ENCODE measurements around the gene UBE2D4. TPM values are rescaled to one million over a fixed set of nuclear protein-coding genes. Genes with fewer than 3 reads are reported as not detected.
A peak's percentile ranks its signal among the peaks of the same experiment; 100 is the strongest.
"Not testable (repeated sequence)": the region's sequence is repeated elsewhere in the genome, so short reads cannot be mapped to it uniquely, and the experiment has no call there.

Gene UBE2D4
- total RNA-seq, 2 donors from 2014 or later = 3.0 to 8.3 TPM

- not testable (repeated sequence) for H3K27me3 Mint-ChIP-seq; H3K36me3 Mint-ChIP-seq (ENCODE audit: low read depth); H3K9me3 Mint-ChIP-seq; H3K27ac Mint-ChIP-seq; H3K4me3 Mint-ChIP-seq; ATAC-seq (replicated peaks)
- H3K4me1 Mint-ChIP-seq = peaks cover 19% of the 10 kb centered on the region
Measured at GRCh38 chr7:43898571-43898970, 27.7 kb upstream of the UBE2D4 start.

GRCh38 chr7:43902542-43903054 lies 23.6 kb upstream of the UBE2D4 start:
- no peak for ATAC-seq (replicated peaks)
- Mint-ChIP-seq H3K4me3 (no peak overlapping the region), H3K9me3 (no peaks in the 10 kb centered on the region), H3K4me1 (peaks cover 20% of the 10 kb centered on the region), H3K27me3 (no peaks in the 10 kb centered on the region), H3K36me3 (ENCODE audit: low read depth) (no peaks in the 10 kb centered on the region), H3K27ac (peak overlapping the region; percentile 18)

GRCh38 chr7:43904533-43905208 lies 21.6 kb upstream of the UBE2D4 start:
- Mint-ChIP-seq H3K4me1 (peaks cover 20% of the 10 kb centered on the region), H3K4me3 (peak overlapping the region; percentile 81), H3K27me3 (no peaks in the 10 kb centered on the region), H3K27ac (no peak overlapping the region), H3K9me3 (no peaks in the 10 kb centered on the region), H3K36me3 (ENCODE audit: low read depth) (no peaks in the 10 kb centered on the region)
- ATAC-seq (replicated peaks) = peak; percentile 73

DNA sequence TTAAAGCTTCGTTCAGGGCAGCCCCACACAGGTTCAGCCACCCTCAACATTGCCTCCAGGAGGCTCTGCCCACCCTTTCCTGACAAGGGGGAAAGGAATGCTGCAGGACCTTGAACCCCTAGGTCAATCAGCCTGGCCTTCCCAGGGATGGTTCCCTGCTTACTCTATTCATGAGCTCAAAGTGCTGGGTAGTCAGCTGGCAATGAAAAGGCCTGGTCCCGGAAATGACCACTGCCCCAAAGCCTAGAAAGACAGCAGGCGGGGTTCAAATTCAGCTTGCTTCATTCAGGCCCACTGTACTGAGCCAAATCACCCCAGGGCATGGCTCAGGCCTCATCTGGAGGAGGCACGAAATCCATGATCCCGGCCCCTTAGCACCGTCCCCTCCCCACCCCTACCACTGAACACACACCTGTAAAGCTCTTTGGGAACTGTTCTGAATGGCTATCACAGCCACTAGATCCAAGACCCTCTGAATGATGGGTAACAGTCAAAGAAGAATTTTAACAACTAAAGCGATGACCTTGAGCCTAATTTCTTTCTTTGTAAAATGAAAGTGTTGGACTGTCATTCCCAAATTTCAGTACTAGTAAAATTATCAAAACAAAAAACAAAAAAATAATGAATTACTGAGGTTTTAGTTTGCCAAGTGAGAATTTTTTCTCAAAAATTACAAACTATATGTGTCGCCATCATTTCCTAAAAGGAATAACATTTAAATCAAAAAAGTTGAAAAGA lies 20.9 kb upstream of the UBE2D4 start:
- no peaks in the 10 kb centered on the region for H3K36me3 Mint-ChIP-seq (ENCODE audit: low read depth)
- H3K9me3 Mint-ChIP-seq = no peaks in the 10 kb centered on the region
- peak overlapping the region; percentile 81 for H3K4me3 Mint-ChIP-seq
- no peaks in the 10 kb centered on the region for H3K27me3 Mint-ChIP-seq
- peak overlapping the region; percentile 91 for H3K27ac Mint-ChIP-seq
- H3K4me1 Mint-ChIP-seq = peaks cover 20% of the 10 kb centered on the region
- no peak for ATAC-seq (replicated peaks)

- H3K4me3 Mint-ChIP-seq = peak overlapping the region; percentile 81
- H3K36me3 Mint-ChIP-seq (ENCODE audit: low read depth) = no peaks in the 10 kb centered on the region
- peaks cover 20% of the 10 kb centered on the region for H3K4me1 Mint-ChIP-seq
- H3K27ac Mint-ChIP-seq = peak overlapping the region; percentile 91
- peak; percentile 44 for ATAC-seq (replicated peaks)
- no peaks in the 10 kb centered on the region for H3K9me3 Mint-ChIP-seq
- H3K27me3 Mint-ChIP-seq = no peaks in the 10 kb centered on the region
Measured at GRCh38 chr7:43905956-43906330, 20.3 kb upstream of the UBE2D4 start.

DNA sequence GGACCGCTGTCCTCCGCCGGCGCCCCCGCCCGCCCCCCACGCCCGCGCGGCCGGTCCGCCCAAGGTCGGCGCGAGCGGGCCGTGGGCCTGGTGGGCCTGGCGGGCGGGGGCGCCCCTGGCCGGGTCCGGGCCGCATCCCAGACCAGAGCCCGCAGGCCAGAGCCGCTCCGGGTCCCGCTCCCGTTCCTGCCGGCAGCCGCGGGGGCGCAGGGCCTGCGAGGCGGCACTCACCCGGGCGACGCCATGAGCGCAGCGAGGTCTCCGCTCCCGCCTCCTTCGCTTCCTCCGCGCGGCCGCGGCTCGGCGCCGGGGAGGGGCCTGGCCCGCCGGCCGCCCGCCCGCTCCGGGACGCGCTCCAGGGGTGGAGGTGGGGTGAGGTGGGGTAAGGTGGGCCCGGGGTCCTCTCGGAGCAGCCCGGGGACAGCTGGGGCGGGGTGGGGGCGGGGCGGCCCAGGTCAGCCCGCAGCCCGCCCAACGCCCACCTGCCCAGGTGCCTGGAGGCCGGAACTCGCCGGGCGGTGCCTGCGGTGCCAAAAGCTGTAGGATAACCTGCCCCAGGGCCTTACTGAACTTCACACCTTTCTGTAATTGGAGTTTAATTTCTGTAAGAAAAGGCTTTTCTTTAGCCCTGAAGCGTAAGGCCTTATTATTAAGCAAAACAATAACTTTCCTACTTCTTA lies 19.8 kb upstream of the UBE2D4 start, which contains the start of gene URGCP:
Gene URGCP, minus strand, starts transcription at position 266 of the 680 bp plus-strand sequence. Its CDS starts 21 bp downstream, at position 245.
- peaks cover 20% of the 10 kb centered on the region for H3K4me1 Mint-ChIP-seq
- H3K27me3 Mint-ChIP-seq = no peaks in the 10 kb centered on the region
- H3K36me3 Mint-ChIP-seq (ENCODE audit: low read depth) = no peaks in the 10 kb centered on the region
- ATAC-seq (replicated peaks) = peak; percentile 84
- peak within 1 kb of the TSS; percentile 91 for H3K27ac Mint-ChIP-seq
- peak within 1 kb of the TSS; percentile 81 for H3K4me3 Mint-ChIP-seq
- H3K9me3 Mint-ChIP-seq = no peaks in the 10 kb centered on the region

- Mint-ChIP-seq H3K9me3 (no peaks in the 10 kb centered on the region), H3K27ac (no peak overlapping the region), H3K4me1 (no peaks in the 10 kb centered on the region), H3K4me3 (no peak overlapping the region), H3K36me3 (ENCODE audit: low read depth) (no peaks in the 10 kb centered on the region), H3K27me3 (no peaks in the 10 kb centered on the region)
- ATAC-seq (replicated peaks) = no peak
Measured at GRCh38 chr7:43914795-43915194, 11.4 kb upstream of the UBE2D4 start.

- no peaks in the 10 kb centered on the region for H3K36me3 Mint-ChIP-seq (ENCODE audit: low read depth)
- ATAC-seq (replicated peaks) = no peak
- no peaks in the 10 kb centered on the region for H3K4me1 Mint-ChIP-seq
- no peaks in the 10 kb centered on the region for H3K9me3 Mint-ChIP-seq
- no peak overlapping the region for H3K4me3 Mint-ChIP-seq
- H3K27me3 Mint-ChIP-seq = no peaks in the 10 kb centered on the region
- H3K27ac Mint-ChIP-seq = no peak overlapping the region
Measured at GRCh38 chr7:43915907-43916306, 10.3 kb upstream of the UBE2D4 start.

GRCh38 chr7:43921423-43921822 lies 4.8 kb upstream of the UBE2D4 start:
- Mint-ChIP-seq H3K9me3 (no peaks in the 10 kb centered on the region), H3K36me3 (ENCODE audit: low read depth) (peaks cover 6% of the 10 kb centered on the region), H3K27me3 (no peaks in the 10 kb centered on the region), H3K4me1 (peaks cover 18% of the 10 kb centered on the region), H3K27ac (no peak overlapping the region), H3K4me3 (no peak overlapping the region)
- ATAC-seq (replicated peaks) = no peak

DNA sequence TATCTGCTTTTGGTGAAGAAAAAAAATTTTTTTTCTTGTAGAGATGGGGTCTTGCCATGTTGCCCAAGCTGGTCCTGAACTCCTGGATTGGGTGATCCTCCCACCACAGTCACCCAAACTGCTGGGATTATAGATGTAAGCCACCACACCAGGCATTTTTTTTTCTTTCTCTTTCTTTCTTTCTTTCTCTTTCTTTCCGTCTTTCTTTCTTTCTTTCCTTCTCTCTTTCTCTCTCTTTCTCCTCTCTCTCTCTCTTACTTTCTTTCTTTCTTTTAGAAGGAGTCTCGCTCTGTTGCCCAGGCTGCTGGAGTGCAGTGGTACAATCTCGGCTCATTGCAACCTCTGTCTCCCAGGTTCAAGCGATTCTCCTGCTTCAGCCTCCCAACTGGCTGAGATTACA lies 3.5 kb upstream of the UBE2D4 start:
- H3K27ac Mint-ChIP-seq = no peak overlapping the region
- ATAC-seq (replicated peaks) = no peak
- no peaks in the 10 kb centered on the region for H3K9me3 Mint-ChIP-seq
- H3K27me3 Mint-ChIP-seq = no peaks in the 10 kb centered on the region
- H3K4me1 Mint-ChIP-seq = peaks cover 18% of the 10 kb centered on the region
- H3K36me3 Mint-ChIP-seq (ENCODE audit: low read depth) = peaks cover 6% of the 10 kb centered on the region
- no peak overlapping the region for H3K4me3 Mint-ChIP-seq

DNA sequence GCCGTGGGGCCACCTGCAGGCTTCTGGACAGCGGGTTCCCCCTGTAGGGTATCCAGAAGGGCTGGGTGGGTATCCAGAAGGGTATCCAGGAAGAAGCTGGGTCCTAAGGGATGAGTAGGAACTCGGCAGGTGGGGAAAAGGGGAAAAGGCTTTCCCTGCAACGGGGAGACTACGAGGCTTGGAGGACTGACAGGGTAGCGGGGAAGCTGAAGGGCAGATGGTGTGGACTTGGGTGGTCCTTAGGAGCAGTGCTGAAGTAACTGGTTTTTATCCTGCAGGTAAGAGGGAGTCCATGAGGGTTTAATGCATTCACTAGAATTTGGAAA lies 525 bp downstream of the UBE2D4 start:
- ATAC-seq (replicated peaks) = peak; percentile 11
- H3K4me3 Mint-ChIP-seq = peak overlapping the region; percentile 88
- H3K4me1 Mint-ChIP-seq = peaks cover 23% of the 10 kb centered on the region
- peaks cover 6% of the 10 kb centered on the region for H3K36me3 Mint-ChIP-seq (ENCODE audit: low read depth)
- H3K27ac Mint-ChIP-seq = peak overlapping the region; percentile 90
- H3K27me3 Mint-ChIP-seq = no peaks in the 10 kb centered on the region
- H3K9me3 Mint-ChIP-seq = no peaks in the 10 kb centered on the region

GRCh38 chr7:43927810-43928209 lies 1.6 kb downstream of the UBE2D4 start:
- Mint-ChIP-seq H3K9me3 (no peaks in the 10 kb centered on the region), H3K27ac (peak overlapping the region; percentile 10), H3K36me3 (ENCODE audit: low read depth) (peaks cover 3% of the 10 kb centered on the region), H3K27me3 (no peaks in the 10 kb centered on the region), H3K4me3 (peak overlapping the region; percentile 88), H3K4me1 (peaks cover 18% of the 10 kb centered on the region)
- no peak for ATAC-seq (replicated peaks)

GRCh38 chr7:43929529-43930457 lies 3.6 kb downstream of the UBE2D4 start:
- ATAC-seq (replicated peaks) = no peak
- Mint-ChIP-seq H3K27me3 (no peaks in the 10 kb centered on the region), H3K9me3 (no peaks in the 10 kb centered on the region), H3K36me3 (ENCODE audit: low read depth) (no peaks in the 10 kb centered on the region), H3K4me3 (no peak overlapping the region), H3K27ac (no peak overlapping the region), H3K4me1 (peaks cover 10% of the 10 kb centered on the region)

DNA sequence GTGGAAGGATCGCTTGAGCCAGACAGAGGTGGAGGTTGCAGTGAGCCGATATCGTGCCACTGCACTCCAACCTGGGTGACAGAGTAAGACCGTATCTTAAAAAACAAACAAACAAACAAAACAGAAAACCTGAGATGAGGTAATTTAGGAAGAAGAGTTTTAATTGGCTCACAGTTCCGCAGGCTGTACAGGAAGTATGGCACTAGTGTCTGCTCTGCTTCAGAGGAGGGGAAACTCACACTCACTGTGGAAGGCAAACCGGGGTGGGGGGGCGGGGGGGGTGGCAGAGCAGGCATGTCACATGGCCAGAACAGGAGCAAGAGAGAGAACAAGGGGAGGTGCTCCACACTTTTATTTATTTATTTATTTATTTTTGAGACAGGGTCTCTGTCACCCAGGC lies 5.1 kb downstream of the UBE2D4 start:
- ATAC-seq (replicated peaks) = no peak
- no peaks in the 10 kb centered on the region for H3K36me3 Mint-ChIP-seq (ENCODE audit: low read depth)
- H3K27me3 Mint-ChIP-seq = no peaks in the 10 kb centered on the region
- peaks cover 6% of the 10 kb centered on the region for H3K4me1 Mint-ChIP-seq
- no peaks in the 10 kb centered on the region for H3K9me3 Mint-ChIP-seq
- no peak overlapping the region for H3K27ac Mint-ChIP-seq
- no peak overlapping the region for H3K4me3 Mint-ChIP-seq
